DND-41 (cell line): ENCODE results near the gene MIR17HG.
"Not testable (repeated sequence)": the region's sequence is repeated elsewhere in the genome, so short reads cannot be mapped to it uniquely, and the experiment has no call there.

Source experiments
- ATAC-seq: fragments of 200-7000 bp; cut with Tn5 transposase; 3 replicates; pipeline ENCODE4 v1.9.1; 2021; ENCODE audit warnings: low read depth; ENCODE audit not compliant: insufficient read depth
- DNase-seq: peaks from one replicate; pipeline ENCODE4 v3.0.0-alpha.2; 2020
- H2AFZ ChIP-seq: 2 replicates; pipeline ENCODE4 v1.6.0; 2012; ENCODE audit warnings: low read depth, low read length
- H3K27ac ChIP-seq: 2 replicates; pipeline ENCODE4 v1.5.1; 2012; ENCODE audit warnings: low read length, inconsistent platforms
- H3K27me3 ChIP-seq: fragments of 200-600 bp; sonication (generic); 2 replicates; pipeline ENCODE4 v1.6.0; 2012; ENCODE audit warnings: low read length, mild to moderate bottlenecking, inconsistent platforms; ENCODE audit not compliant: insufficient read depth, poor library complexity
- H3K36me3 ChIP-seq: 2 replicates; pipeline ENCODE4 v1.5.1; 2012; ENCODE audit warnings: low read length, inconsistent platforms; ENCODE audit not compliant: insufficient read depth
- H3K4me1 ChIP-seq: 2 replicates; pipeline ENCODE4 v1.5.1; 2012; ENCODE audit warnings: mild to moderate bottlenecking, low read length; ENCODE audit not compliant: insufficient read depth
- H3K4me2 ChIP-seq: 2 replicates; pipeline ENCODE4 v1.6.0; 2012; ENCODE audit warnings: mild to moderate bottlenecking, moderate library complexity, low read length, inconsistent platforms; ENCODE audit not compliant: insufficient read depth
- H3K4me3 ChIP-seq, 2 experiments: fragments of 200-600 bp in 1 of 2; shearing (Covaris generic) in 1 of 2; 2 replicates each; pipeline ENCODE4 v1.5.1; 2012 to 2016; ENCODE audit warnings: inconsistent platforms in 2 of 2, low read length in 2 of 2, mild to moderate bottlenecking in 2 of 2, low read depth in 1 of 2, moderate library complexity in 1 of 2
- H3K79me2 ChIP-seq: 2 replicates; pipeline ENCODE4 v1.6.0; 2012; ENCODE audit warnings: low read length, inconsistent platforms; ENCODE audit not compliant: insufficient read depth
- H3K9ac ChIP-seq: 2 replicates; pipeline ENCODE4 v1.6.0; 2012; ENCODE audit warnings: low read depth, mild to moderate bottlenecking, inconsistent platforms, low read length, moderate library complexity
- H3K9me3 ChIP-seq: 2 replicates; pipeline ENCODE4 v1.5.1; 2012; ENCODE audit warnings: low read length, moderate library complexity, mild to moderate bottlenecking, inconsistent platforms; ENCODE audit not compliant: insufficient read depth, severe bottlenecking
- H4K20me1 ChIP-seq: 2 replicates; pipeline ENCODE4 v1.6.0; 2012; ENCODE audit warnings: low read length; ENCODE audit not compliant: insufficient read depth
- EZH2 ChIP-seq: IDR thresholded peaks from 3 replicates; pipeline ENCODE4 v1.6.1; 2012; ENCODE audit warnings: borderline replicate concordance, low read depth, mild to moderate bottlenecking, moderate library complexity, low read length, inconsistent platforms; ENCODE audit not compliant: severe bottlenecking
- TF ChIP-seq, protein P1 (sequence below): IDR thresholded peaks from 2 replicates; pipeline ENCODE4 v1.5.1; 2012; ENCODE audit warnings: borderline replicate concordance, low read length, moderate library complexity, mild to moderate bottlenecking; ENCODE audit not compliant: poor library complexity, severe bottlenecking; ENCODE audit errors: extremely low read depth

MIR17HG gene

DNA sequence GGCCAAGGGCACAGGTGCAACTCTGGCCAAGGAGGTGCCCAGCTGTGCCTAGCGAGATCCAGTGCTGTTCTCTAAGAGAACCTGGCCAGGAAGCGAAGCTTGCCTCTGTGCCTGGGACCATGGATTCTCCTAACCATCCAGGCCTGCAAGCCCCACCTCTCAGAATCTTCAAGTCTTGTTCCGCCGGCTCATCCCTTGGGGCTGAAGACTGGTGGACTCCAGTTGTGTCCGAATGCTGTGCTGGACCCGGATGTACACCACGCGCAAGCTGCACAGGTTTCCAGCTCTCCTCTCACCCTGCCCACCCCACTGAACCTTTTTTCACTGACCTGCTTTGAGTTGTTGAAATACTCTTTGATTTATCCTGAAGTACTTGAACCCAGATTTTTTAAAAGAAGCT lies 27.5 kb upstream of the MIR17HG start:
- no peak overlapping the region for H3K4me3 ChIP-seq
- no peak overlapping the region for H3K9ac ChIP-seq
- H3K9me3 ChIP-seq, result no peaks in the 10 kb centered on the region
- no peaks in the 10 kb centered on the region for H4K20me1 ChIP-seq
- no peaks in the 10 kb centered on the region for H3K27me3 ChIP-seq
- no peak for TF ChIP-seq EZH2
- TF ChIP-seq, protein P1, sequence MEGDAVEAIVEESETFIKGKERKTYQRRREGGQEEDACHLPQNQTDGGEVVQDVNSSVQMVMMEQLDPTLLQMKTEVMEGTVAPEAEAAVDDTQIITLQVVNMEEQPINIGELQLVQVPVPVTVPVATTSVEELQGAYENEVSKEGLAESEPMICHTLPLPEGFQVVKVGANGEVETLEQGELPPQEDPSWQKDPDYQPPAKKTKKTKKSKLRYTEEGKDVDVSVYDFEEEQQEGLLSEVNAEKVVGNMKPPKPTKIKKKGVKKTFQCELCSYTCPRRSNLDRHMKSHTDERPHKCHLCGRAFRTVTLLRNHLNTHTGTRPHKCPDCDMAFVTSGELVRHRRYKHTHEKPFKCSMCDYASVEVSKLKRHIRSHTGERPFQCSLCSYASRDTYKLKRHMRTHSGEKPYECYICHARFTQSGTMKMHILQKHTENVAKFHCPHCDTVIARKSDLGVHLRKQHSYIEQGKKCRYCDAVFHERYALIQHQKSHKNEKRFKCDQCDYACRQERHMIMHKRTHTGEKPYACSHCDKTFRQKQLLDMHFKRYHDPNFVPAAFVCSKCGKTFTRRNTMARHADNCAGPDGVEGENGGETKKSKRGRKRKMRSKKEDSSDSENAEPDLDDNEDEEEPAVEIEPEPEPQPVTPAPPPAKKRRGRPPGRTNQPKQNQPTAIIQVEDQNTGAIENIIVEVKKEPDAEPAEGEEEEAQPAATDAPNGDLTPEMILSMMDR, result no peak
- DNase-seq (no peak), ATAC-seq (no peak)
- H3K36me3 ChIP-seq, result no peaks in the 10 kb centered on the region
- H2AFZ ChIP-seq, result no peak overlapping the region
- peaks cover 13% of the 10 kb centered on the region for H3K4me1 ChIP-seq
- no peak overlapping the region for H3K27ac ChIP-seq
- no peak overlapping the region for H3K4me2 ChIP-seq
- H3K79me2 ChIP-seq, result no peaks in the 10 kb centered on the region

DNA sequence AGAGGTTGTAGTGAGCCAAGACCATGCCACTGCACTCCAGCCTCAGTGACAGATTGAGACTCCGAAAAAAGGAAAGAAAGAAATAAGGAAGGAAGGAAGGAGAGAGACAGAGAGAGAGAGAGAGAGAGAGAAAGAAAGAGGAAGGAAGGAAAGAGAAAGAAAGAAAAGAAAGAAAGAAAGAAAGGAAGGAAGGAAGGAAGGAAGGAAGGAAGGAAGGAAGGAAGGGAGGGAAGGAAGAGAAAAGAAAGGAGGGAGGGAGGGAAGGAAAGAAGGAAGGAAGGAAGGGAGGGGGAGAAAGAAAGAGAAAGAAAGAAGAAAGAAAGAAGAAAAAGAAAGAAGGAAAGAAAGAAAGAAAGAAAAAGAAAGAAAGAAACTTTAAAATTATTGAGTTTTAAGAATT lies 26.5 kb upstream of the MIR17HG start:
- H4K20me1 ChIP-seq, H3K4me3 ChIP-seq, H3K9ac ChIP-seq, H3K27me3 ChIP-seq, ATAC-seq, H3K4me2 ChIP-seq, H3K79me2 ChIP-seq, H3K9me3 ChIP-seq, H2AFZ ChIP-seq, H3K27ac ChIP-seq, DNase-seq, H3K36me3 ChIP-seq: not testable (repeated sequence)
- H3K4me1 ChIP-seq, result peaks cover 13% of the 10 kb centered on the region

DNA sequence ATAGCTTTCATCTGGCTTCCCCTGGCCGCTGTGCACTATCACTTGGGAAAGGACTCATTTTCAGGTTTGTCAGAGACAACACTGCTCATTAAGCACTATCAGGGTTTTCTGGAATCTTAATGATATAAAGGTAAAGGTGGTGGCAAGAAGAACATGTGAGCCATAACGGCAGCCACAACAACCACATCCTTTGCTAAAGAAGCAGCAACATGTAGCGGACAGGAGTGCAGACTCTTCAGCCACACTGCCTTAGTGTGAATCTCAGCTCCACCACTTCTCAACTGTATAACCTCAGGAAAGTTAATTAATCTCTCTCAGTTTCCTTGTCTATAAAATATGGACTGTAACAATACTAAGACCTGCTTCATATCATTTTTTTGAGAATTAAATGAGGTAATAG lies 24.1 kb upstream of the MIR17HG start:
- peaks cover 13% of the 10 kb centered on the region for H3K4me1 ChIP-seq
- H2AFZ ChIP-seq, result peak overlapping the region; percentile 25; the same call in 1 of the 2 replicates
- DNase-seq (peak; percentile 34), ATAC-seq (peak; percentile 90)
- no peaks in the 10 kb centered on the region for H3K36me3 ChIP-seq
- no peak overlapping the region for H3K27ac ChIP-seq
- H4K20me1 ChIP-seq, result no peaks in the 10 kb centered on the region
- H3K4me3 ChIP-seq, result no peak overlapping the region
- H3K9ac ChIP-seq, result no peak overlapping the region
- H3K9me3 ChIP-seq, result no peaks in the 10 kb centered on the region
- TF ChIP-seq, protein P1, result no peak
- TF ChIP-seq EZH2, result no peak
- no peak overlapping the region for H3K4me2 ChIP-seq
- no peaks in the 10 kb centered on the region for H3K27me3 ChIP-seq
- no peaks in the 10 kb centered on the region for H3K79me2 ChIP-seq

DNA sequence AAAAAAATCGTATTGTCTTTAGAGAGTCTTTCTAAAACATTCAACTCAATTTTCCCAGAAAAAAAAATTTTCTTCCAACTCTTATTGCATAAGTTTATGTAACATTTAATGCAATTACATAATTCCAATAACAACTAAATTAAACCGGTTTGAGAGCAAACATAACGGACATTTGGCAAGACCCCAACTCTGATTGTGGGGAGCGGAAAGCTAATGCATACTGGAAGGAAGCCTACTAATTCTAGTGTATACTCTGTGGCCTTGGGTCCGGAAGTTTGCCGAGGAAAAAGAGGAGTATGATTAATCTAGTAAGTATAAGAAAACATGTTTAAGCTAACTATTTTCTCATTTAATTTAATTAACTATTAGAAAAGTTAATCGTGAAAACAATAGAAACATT lies 21.3 kb upstream of the MIR17HG start:
- H2AFZ ChIP-seq, result no peak overlapping the region
- DNase-seq (no peak), ATAC-seq (no peak)
- H3K27ac ChIP-seq, result no peak overlapping the region
- H3K4me2 ChIP-seq, result no peak overlapping the region
- H3K27me3 ChIP-seq, result no peaks in the 10 kb centered on the region
- no peak overlapping the region for H3K4me3 ChIP-seq
- H3K36me3 ChIP-seq, result no peaks in the 10 kb centered on the region
- H3K79me2 ChIP-seq, result no peaks in the 10 kb centered on the region
- H3K4me1 ChIP-seq, result peaks cover 13% of the 10 kb centered on the region
- no peak overlapping the region for H3K9ac ChIP-seq
- H4K20me1 ChIP-seq, result no peaks in the 10 kb centered on the region
- H3K9me3 ChIP-seq, result no peaks in the 10 kb centered on the region
- TF ChIP-seq EZH2, result no peak
- TF ChIP-seq, protein P1, result no peak
